Measurements from ENCODE around the gene FTCDNL1.

Gene FTCDNL1

GRCh38 chr2:199742884-199743283, 108.1 kb downstream of the FTCDNL1 start:
- DNase-seq (ENCODE audit: low read depth, low spot score) = no peak

DNA sequence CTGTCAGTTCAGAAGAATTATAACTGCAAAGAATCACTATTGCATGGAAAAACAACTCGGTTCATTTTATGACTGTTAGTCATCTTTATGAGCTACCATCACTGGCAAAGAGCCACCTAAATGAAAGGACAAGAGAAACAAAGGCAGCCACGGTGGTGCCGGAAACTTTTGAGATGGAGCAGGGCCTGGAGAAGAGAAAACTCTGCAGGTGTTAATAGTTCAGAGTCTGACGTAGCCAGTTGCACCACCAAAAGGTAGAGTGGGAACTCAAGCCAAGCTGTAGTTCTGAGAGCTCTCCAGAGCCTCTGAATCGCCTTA, 110.9 kb downstream of the FTCDNL1 start:
- DNase-seq (ENCODE audit: low read depth, low spot score) = no peak

DNA sequence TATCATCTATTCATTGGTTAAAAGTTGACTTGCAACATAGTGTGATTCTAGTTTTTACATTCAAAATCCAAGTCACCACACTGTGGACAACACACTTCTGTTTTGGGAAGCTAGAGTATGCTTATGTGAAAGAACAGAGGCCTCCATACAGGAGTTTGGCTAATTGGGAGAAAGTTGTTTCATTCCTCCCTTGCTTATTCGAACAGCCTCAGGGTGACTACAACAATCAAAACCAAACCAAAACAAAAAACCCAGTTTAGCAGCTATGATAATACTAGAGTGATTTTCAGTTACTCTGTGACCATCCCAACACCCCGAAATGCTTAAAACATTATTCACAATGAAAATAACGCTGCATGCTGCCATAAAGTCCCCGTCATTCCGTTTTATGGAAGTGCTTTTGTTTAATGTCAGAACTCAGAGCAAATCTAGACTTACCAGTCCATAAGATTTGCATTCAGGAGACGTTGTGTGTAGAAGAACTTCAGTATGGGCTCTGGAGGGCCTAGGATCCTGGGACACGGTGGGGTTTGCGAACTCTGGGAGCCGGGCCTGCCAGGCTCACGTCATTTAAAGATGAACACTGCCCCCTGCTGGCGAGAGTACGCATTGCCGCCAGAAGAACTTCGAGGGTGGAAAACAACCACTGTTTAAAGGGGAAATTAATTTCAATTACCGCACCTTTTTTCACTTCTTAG, 111.4 kb downstream of the FTCDNL1 start:
- DNase-seq (ENCODE audit: low read depth, low spot score) = peak; percentile 82

- DNase-seq (ENCODE audit: low read depth, low spot score) = no peak
These were observed 112.1 kb downstream of the FTCDNL1 start for GRCh38 chr2:199738727-199739412.

GRCh38 chr2:199734651-199735050, 116.3 kb downstream of the FTCDNL1 start:
- no peak for DNase-seq (ENCODE audit: low read depth, low spot score)

DNA sequence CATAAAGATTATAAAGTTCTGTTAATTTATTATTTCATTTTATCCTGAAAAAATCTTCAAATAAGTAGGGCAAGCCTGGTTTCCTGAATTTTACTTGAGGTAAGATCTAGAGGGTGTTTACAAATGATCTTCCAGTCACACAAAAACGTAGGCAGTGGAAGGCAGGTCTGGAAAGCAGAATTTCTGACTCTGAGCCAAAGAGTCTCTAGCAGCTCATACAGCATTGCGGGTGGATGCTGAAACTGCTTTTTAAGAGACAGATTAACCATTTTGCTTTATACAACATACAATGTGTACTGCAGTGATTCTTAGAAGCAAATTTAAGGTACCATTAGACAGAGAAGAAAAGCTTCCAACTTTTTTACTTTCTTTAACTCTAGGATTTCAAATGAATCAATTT, 117.0 kb downstream of the FTCDNL1 start:
- no peak for DNase-seq (ENCODE audit: low read depth, low spot score)

GRCh38 chr2:199727801-199728200, 123.2 kb downstream of the FTCDNL1 start:
- DNase-seq (ENCODE audit: low read depth, low spot score) = no peak

- no peak for DNase-seq (ENCODE audit: low read depth, low spot score)
These were observed 123.7 kb downstream of the FTCDNL1 start for GRCh38 chr2:199727306-199727705.

DNA sequence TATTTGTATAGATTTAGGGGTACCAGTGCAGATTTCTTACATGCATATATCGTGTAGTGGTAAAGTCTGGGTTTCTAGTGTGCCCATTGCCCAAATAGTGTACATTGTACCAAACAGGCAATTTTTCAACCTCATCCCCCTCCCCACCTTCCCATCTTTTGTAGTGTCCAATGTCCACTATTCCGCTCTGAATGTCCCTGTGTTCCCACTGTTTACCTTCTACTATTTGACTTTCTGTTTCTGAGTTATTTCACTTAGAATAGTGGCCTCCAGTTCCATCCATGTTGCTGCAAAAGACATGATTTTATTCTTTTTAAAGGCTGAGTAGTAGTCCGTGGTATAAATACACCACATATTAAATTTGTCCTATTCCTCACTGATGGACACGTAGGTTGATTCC, 132.9 kb downstream of the FTCDNL1 start:
- DNase-seq (ENCODE audit: low read depth, low spot score) = no peak

GRCh38 chr2:199717587-199717907, 133.4 kb downstream of the FTCDNL1 start:
- no peak for DNase-seq (ENCODE audit: low read depth, low spot score)

DNA sequence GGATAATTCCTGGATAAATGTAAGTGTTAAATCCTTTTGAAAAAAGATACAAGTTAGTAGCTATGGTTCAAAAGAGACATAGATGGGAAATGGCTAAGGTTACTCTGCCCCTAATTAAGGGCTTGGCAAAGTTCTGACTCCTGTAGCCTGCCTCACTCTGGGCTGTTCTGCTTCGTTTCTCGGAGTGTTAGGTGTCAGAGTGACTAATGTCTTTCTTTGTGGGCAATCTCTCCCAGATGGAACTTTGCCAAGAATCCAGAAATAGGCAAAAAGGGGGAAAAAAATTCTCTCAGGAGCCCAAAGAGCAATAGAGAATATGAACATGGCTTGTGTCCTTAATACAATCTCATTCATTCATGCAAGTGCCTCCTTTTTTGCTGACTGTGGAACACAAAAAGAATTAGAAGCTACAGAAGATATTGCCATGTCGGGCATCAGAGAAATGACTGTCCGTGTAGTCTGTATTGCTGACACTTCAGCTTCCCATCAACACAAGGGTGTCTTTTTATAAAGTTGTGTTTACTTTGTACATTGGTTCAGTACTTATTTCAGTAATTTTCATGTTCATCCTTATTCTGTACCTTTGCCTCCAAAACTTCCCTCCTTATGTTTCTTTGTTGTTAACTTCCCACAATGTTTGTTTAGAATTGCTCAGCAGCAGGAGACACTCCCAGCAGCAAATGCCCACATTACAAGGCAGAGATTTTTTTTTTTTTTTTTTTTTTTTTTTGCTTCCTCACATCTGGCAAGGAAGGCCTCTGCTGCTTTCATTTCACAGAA, 134.0 kb downstream of the FTCDNL1 start:
- DNase-seq (ENCODE audit: low read depth, low spot score) = peak; percentile 76

DNA sequence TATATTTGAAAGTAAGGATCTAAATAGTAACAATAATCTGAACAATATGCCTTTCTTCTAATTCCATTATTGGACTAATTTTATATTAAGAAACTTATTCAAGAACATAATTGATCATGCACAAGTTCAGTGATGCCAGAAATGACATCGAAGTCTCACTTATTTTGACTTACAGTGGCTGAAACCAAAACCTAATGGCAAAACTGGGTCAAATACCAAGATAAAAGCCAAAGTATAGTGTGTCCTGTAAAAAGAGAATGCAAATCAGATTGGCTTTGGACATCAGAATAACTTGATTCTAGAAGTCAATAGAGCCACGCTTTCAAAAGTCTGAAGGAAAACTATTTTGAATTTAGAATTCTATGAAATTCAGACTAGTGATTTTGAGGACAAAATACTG, 137.2 kb downstream of the FTCDNL1 start:
- no peak for DNase-seq (ENCODE audit: low read depth, low spot score)

GRCh38 chr2:199710551-199710950, 140.4 kb downstream of the FTCDNL1 start:
- DNase-seq (ENCODE audit: low read depth, low spot score) = no peak

Measured in astrocyte of the hippocampus (primary cell).